KOPT-K1 (cell line): ENCODE measurements around the gene KIF4B.
"Not testable (repeated sequence)": the region's sequence is repeated elsewhere in the genome, so short reads cannot be mapped to it uniquely, and the experiment has no call there.

Experiments used
- H3K27ac ChIP-seq: fragments of 200-600 bp; sonication (generic); 2 replicates; pipeline ENCODE4 v1.5.1; 2016; ENCODE audit warnings: antibody characterized with exemption, mild to moderate bottlenecking, low read depth, low read length; ENCODE audit not compliant: poor library complexity, severe bottlenecking
- H3K36me3 ChIP-seq: fragments of 200-600 bp; sonication (generic); 2 replicates; pipeline ENCODE4 v1.5.1; 2017; ENCODE audit warnings: antibody characterized with exemption, mild to moderate bottlenecking, low read length, moderate library complexity; ENCODE audit not compliant: insufficient read depth
- H3K9me3 ChIP-seq: fragments of 200-600 bp; sonication (generic); 2 replicates; pipeline ENCODE4 v1.5.1; 2017; ENCODE audit warnings: antibody characterized with exemption, low read length, mild to moderate bottlenecking; ENCODE audit not compliant: insufficient read depth, poor library complexity, severe bottlenecking

The KIF4B gene

DNA sequence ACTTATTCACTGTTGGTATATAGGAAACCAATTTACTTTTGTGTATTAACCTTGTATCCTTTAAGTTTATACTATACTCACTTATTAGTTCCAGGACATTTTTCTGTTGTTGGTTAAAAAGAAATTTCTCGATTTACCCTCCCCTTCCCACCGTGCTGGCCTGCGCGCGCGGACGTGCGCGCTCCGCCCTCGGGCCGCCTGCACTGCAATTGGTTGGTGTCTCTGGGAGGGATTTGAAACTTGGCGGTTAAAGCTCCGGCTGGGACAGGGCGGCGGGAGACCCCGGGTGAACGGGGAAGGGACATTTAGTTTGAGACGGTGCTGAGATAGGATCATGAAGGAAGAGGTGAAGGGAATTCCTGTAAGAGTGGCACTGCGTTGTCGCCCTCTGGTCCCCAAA, at the start of gene KIF4B:
Gene KIF4B (plus strand): TSS at position 230 of the 400 bp plus-strand sequence. CDS start 105 bp downstream, at position 335.
- no peaks in the 10 kb centered on the region for H3K9me3 ChIP-seq
- H3K36me3 ChIP-seq, result no peaks in the 10 kb centered on the region
- no peak within 1 kb of the TSS for H3K27ac ChIP-seq

DNA sequence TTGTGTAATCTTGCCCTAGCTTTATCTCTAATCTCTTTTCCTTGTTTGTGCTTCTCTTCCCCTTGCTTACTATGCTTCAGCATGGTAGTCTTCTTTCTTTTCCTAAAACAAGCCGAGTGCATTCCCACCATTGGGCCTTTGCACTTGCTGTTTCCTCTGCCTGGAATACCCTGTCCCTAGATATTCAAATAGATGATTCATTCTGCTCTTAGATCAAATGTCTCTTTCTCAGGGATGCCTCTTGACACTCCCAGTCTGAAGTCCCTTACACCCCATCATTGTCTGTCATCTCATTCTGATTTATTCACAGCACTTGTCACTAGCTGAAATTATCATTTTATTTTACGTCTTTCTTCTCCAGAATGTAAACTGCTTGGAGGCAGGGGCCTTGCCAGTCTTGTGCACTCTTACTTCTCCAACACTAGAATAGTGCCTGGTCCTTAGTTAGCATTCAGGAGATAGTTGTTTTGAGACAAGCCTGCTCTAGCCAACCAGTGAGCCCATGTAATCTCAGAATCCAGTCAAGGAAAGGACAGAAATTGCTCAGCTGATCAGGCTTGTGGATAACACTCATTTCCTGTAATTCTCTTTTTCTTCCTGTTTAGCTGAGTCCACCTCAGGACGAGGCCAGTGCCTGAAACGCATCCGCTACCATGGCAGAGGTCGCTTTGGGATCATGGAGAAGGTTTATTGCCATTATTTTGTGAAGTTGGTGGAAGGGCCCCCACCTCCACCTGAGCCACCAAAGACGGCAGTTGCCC, 47.3 kb upstream of the KIF4B start:
- peaks cover 81% of the 10 kb centered on the region for H3K36me3 ChIP-seq
- H3K9me3 ChIP-seq, result no peaks in the 10 kb centered on the region
- H3K27ac ChIP-seq, result no peak overlapping the region

GRCh38 chr5:154966874-154967273, 46.7 kb upstream of the KIF4B start:
- no peak overlapping the region for H3K27ac ChIP-seq
- H3K9me3 ChIP-seq, result no peaks in the 10 kb centered on the region
- H3K36me3 ChIP-seq, result peaks cover 75% of the 10 kb centered on the region

DNA sequence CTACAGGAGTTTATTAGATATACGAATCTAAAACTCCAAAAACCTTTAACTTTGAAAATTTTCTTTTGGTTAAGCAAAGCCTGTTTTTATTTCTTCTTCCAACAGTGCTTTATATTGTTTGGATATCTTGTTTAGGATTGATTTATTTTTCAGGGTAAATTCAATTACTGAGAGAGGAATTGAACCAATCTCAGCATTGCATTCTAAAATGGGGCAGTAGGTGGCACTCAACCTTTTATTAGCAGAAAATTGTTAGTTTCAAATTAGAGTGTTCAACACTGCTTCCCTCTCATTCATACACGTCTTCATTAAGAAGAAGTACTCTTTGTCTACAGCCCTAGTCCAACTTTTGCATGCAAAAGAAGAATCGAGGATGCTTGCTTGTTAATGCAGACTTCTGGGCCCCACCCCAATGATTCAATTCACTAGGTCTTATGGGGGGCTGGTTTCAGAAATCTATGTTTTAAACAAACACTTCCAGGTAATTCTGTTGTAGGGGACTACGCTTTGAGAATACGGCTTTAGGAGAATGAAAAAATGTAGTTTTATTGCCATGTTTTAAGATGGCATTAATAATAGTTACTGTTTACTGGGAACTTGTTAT, 46.0 kb upstream of the KIF4B start:
- peaks cover 69% of the 10 kb centered on the region for H3K36me3 ChIP-seq
- H3K27ac ChIP-seq, result no peak overlapping the region
- no peaks in the 10 kb centered on the region for H3K9me3 ChIP-seq

DNA sequence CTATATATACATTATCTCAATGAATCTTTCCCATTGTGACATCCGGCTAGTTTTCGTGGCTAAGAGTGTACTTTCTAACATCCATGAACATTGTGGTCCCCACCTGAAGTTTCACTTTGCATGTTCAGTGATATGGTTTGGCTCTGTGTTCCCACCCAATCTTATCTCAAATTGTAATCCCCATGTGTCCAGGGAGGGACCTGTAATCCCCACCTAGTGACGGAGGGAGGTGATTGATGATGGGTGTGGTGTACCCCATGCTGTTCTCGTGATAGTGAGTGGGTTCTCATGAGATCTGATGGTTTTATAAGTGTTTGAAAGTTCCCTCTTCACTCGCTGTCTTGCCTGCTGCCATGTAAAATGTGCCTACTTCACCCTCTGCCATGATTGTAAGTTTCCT, 44.6 kb upstream of the KIF4B start:
- Histone ChIP-seq H3K36me3 (peaks cover 55% of the 10 kb centered on the region), H3K27ac (no peak overlapping the region), H3K9me3 (no peaks in the 10 kb centered on the region)

GRCh38 chr5:154970759-154971158, 42.8 kb upstream of the KIF4B start:
- Histone ChIP-seq H3K27ac (no peak overlapping the region), H3K36me3 (peaks cover 40% of the 10 kb centered on the region), H3K9me3 (no peaks in the 10 kb centered on the region)

GRCh38 chr5:154971501-154971900, 42.1 kb upstream of the KIF4B start:
- peaks cover 33% of the 10 kb centered on the region for H3K36me3 ChIP-seq
- H3K27ac ChIP-seq, result no peak overlapping the region
- H3K9me3 ChIP-seq, result no peaks in the 10 kb centered on the region

- no peak overlapping the region for H3K27ac ChIP-seq
- H3K36me3 ChIP-seq, result peaks cover 22% of the 10 kb centered on the region
Observed at GRCh38 chr5:154972476-154973080, 41.0 kb upstream of the KIF4B start.

GRCh38 chr5:154976082-154976481, 37.5 kb upstream of the KIF4B start:
- not testable (repeated sequence) for H3K9me3 ChIP-seq, H3K36me3 ChIP-seq, H3K27ac ChIP-seq

More at GRCh38 chr5:154972476-154973080, 41.0 kb upstream of the KIF4B start:
- no peaks in the 10 kb centered on the region for H3K9me3 ChIP-seq

GRCh38 chr5:154977409-154977808, 36.1 kb upstream of the KIF4B start:
- no peaks in the 10 kb centered on the region for H3K36me3 ChIP-seq
- H3K27ac ChIP-seq, result no peak overlapping the region
- H3K9me3 ChIP-seq, result no peaks in the 10 kb centered on the region

DNA sequence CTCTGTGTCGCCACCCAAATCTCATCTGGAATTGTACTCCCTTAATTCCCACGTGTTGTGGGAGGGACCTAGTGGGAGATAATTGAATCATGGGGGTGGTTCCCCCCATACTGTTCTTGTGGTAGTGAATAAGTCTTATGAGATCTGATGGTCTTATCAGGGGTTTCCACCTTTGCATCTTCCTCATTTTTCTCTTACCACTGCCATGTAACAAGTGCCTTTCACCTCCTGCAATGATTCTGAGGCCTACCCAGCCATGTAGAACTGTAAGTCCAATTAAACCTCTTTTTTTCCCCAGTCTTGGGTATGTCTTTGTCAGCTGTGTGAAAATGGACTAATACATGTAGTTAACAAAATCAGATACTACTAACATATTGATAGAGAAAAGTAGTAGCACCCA, 35.3 kb upstream of the KIF4B start:
- H3K9me3 ChIP-seq, H3K36me3 ChIP-seq, H3K27ac ChIP-seq: not testable (repeated sequence)

- Histone ChIP-seq H3K9me3 (no peaks in the 10 kb centered on the region), H3K36me3 (no peaks in the 10 kb centered on the region), H3K27ac (no peak overlapping the region)
Observed at GRCh38 chr5:154984946-154985516, 28.5 kb upstream of the KIF4B start.

- Histone ChIP-seq H3K9me3 (no peaks in the 10 kb centered on the region), H3K36me3 (no peaks in the 10 kb centered on the region), H3K27ac (no peak overlapping the region)
Observed at GRCh38 chr5:154986151-154986550, 27.4 kb upstream of the KIF4B start.

DNA sequence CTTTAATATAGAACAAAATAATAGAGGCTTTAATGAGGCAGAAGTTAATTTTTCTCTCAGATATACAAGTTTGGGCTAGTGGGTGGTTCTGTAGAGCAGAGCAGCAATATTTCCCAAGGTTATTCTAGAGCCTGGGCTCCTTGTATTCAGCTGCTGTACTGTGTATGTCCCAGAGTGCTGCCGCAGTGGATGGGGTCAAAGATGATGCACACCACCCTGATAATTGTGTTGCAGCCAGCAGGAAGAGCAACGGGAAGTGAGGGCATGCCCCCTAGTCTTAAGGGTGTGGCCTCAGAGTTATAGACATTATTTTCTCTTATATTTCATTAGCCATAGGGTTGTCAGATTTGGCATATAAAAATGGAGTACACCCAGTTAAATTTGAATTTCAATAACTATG, 23.9 kb upstream of the KIF4B start:
- H3K27ac ChIP-seq, result no peak overlapping the region
- no peaks in the 10 kb centered on the region for H3K36me3 ChIP-seq
- no peaks in the 10 kb centered on the region for H3K9me3 ChIP-seq

DNA sequence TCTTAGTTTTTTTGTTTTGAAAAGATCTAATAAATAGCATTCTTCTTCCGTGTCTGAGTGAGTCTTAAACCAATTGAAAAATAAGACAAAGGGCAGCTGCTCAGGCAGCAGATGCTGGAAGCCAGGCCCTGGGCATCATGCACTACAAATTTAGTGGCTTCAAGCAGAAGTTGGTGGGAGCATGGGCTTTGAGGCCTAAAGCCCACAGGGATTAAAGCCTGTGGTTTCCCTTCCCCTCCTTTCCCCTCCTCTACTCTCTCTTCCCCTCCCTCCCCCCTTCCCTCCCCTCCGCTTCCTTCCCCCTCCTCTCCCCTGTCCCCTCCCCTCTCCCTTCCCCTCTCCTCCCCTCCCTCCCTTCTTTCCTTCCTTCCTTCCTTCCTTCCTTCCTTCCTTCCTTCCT, 20.1 kb upstream of the KIF4B start:
- Histone ChIP-seq H3K36me3 (no peaks in the 10 kb centered on the region), H3K9me3 (no peaks in the 10 kb centered on the region), H3K27ac (no peak overlapping the region)
